ENCODE data around the gene SORCS2.

- no peak for TF ChIP-seq EZH2 (IDR thresholded peaks at IDR 0.05)
- no peak for TF ChIP-seq POLR2AphosphoS5 (IDR thresholded peaks at IDR 0.05; ENCODE audit: borderline replicate concordance, low read depth, low read length)
Measured at GRCh38 chr4:7224001-7224400, 31.7 kb downstream of the SORCS2 start.

Measured in SK-N-MC (cell line).